HL-60/S4 (cell line): Measurements from ENCODE around the gene ENTPD5.
"Not testable (repeated sequence)": the region's sequence is repeated elsewhere in the genome, so short reads cannot be mapped to it uniquely, and the experiment has no call there.

ENCODE experiments used
- in situ Hi-C: fragments of 300-500 bp; cut with MboI; formaldehyde crosslinking; loops from 2 replicates; pipeline ENCODE4 v1.14.3; 2022; ENCODE audit warnings: low sequenced_read_pairs

Gene ENTPD5

DNA sequence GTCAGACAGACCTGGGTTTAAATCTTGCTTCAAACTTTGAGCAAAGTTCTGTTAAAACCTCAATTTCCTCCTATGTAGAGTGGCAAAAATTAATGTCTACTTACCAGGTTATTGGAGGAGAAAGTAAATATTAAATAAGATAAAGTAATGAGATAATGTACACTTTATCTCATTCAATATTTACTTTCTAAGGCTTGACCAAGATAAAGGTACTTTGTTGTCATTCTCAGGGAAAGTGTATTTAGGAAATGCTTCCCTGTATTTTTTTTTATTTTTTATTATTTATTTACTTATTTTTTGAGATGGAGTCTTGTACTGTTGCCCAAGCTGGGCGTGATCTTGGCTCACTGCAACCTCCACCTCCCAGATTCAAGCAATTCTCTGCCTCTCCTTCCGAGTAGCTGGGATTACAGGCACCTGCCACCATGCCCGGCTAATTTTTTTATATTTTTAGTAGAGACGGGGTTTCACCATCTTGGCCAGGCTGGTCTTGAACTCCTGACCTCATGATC is 73.9 kb downstream of the ENTPD5 start:
- in situ Hi-C loops: no loop called here

DNA sequence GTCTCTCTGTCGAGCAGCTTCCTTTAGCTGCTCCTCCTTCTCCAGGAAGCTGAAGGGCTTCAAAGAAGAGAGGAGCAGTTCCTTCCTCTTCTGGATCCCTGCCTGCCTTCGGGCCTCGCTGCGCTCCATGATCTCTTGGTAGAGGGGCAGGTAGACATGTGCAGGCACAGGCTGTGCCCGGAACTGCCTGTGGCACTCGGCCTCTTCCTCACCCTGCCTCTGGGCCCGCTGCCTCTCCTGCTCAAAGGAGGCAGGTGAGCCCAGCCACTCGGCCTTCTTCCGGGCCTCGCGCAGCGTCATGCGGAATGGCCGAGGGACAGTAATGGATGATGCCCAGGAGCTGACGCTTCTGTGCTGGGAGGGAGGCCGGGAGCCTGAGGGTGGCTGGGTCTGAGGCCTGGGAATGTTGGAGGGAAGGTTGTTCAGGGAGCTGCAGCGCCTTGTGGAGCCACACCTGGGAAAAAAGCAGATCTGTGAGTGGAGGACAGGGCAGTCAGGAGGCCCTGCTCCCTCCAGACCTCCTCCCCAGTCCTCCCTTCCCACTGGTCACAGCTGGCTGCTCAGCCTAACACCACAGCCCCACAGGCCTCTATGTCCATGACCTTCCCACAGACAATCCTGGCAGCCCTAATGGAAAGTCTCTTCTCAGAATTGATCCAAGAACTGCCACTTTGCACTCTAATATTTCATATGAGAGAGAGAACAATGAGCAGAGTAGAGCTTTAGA is 74.5 kb downstream of the ENTPD5 start:
- in situ Hi-C loops: no loop called here

DNA sequence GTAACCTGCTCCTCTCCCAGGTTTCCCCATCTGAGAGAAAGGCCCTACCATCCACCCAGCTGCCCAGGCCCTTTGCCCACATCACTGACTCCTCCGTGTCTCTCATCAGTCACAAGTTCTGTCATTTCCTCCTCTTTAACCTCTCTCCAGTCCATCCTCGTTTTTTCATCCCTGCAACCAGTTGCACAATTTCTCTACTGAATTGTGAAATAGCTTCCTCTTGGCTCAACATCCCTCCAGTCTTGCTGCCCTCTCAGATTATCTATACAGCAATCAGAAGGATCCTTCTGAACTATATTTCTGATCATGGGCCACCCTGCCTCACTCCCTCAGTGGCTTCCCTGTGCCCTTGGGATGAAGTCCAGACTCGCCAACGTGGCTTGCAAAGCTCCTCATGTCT is 76.0 kb downstream of the ENTPD5 start:
- in situ Hi-C loops: no loop called here

DNA sequence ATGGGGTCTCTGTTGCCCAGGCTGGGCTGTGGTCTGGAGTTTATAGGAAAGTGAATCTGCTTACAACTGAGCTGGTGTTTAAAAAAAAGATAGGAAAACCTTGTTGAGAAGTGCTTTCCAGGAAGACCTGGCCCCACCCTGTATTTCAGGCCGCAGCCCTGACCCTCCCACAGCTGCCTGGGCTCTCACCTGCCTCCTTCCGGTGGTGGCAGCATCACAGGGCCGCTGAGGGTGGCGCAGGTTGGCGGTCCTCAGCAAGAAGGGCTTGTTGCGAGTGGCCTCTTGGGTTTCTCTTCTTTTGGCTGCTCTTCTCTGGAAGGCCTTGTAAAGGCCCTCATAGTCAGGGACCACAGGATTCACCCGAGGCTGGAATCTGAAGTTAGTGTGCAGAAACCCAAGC is 76.9 kb downstream of the ENTPD5 start:
- in situ Hi-C loops: no loop called here

DNA sequence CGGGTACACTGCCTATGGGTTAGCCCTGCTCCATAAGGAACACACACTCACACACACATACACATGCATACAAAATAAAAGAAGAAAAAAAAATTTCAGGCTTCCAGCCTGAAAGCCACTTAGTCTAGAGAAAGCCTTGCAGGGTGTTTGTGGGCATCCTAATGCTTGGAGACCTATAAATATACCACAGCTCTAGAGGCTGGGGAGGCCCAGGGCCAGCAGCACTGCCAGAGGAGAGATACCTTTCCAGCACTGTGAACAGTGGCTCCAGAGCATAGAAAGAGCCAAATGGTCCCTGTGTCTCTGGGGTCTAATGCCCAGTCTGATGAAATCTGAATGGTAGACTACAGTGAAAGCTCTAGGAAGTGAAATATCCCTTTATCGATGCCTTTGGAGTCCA is 82.1 kb downstream of the ENTPD5 start:
- in situ Hi-C loops: no loop called here

DNA sequence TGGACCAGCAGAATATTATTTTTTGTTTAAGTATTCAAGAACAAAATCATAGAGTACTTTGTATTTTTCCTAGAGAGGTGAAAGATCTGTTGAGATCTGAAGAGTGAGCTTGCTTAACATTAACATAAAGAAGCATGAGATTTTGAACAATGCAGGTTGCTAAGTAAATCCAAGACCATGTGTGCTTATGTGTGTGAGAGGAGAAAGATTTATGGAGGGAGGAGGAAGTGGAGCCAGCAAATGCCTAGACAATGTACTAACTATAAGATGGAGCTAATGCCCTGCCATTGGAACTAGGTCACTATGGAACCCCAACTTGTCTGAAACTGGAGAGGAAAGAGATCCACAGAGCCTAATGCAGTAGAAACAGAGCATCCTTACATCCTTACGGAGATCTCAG is 82.5 kb downstream of the ENTPD5 start:
- in situ Hi-C loops: no loop called here

DNA sequence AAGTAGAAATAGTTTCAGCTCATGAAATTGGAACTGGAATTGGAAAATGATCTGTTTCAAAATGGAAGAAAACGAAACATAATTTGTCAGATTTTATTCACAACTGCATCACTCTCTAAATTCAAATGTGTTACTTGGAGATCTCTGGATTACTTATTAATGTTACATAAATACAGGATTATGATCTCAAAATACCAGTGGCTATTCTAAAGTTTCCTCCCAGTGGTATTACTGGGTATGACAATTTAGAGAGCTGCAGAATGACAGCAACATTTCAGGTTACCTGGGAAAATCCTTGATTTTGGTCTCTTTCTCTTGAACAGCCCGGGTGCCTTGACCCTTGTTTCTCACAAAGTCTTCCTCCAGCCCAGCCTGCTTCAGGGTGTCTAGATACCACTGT is 83.4 kb downstream of the ENTPD5 start:
- in situ Hi-C loops: no loop called here

DNA sequence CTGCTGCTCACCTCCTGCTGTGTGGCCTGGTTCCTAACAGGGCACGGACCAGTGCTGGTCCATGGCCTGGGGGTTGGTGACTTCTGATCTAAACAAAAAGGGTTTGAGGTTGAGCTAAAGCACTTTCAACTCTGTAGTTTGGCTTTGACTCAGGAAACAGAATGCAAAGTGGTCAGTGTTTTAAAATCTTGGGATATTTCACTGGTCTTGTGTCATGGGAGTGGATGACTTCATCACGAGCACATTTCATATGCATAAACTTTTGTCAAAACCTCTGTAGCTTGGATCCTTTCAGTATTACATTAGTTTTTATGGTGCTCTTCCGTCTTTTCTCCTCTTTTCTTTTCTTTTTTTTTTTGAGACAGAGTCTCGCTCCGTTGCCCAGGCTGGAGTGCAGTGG is 94.8 kb downstream of the ENTPD5 start:
- in situ Hi-C loops: no loop called here

DNA sequence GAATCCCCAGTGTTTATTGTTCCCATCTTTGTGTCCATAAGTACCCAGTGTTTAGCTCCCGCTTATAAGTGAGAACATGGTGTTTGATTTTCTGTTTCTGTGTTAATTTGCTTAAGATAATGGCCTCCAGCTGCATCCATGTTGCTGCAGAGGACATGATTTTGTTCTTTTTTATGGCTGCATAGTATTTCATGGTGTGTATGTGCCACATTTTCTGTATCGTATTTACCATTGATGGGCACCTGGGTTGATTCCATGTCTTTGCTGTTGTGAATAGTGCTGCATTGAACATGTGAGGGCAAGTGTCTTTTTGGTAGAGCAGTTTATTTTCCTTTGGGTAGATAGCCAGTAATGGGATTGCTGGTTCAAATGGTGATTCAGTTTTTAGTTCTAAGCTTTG is 99.6 kb downstream of the ENTPD5 start:
- in situ Hi-C loops: not testable (repeated sequence)

DNA sequence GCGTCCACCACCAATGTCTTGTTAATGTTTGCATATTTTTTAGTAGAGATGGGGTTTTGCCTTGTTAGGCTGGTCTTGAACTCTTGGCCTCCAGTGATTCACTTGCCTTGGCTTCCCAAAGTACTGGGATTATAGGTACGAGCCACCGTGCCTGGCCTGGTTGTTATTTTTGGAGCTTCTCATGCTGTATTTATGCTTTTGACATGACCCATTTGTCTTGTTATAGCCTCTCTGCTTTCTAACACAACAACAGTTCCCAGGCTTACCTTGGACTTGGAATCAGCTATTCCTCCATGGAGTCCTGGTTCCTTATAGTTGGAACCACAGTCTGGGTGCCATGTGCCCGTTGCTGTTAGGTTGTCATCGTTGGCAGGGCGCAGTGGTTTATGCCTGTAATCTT is 102.8 kb downstream of the ENTPD5 start:
- in situ Hi-C loops: no loop called here

DNA sequence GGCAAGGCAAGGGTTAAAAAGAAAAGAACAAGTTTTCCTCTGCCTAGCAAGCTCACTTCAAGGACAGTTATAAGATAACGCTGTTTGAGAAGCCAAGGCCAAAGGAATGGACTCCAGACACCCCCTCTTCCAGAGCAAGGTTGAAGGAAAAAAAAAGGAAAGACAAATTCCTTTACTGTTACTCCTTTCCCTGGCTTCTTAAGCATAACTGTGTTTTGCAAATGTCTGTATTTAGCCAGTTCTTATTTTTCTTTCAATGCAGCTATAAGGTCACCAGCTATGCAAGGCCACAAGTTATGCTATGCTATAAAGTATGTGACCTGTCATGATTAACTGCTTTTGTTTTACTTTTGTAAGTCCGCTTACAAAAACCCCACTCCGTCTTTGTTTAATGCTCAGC is 105.8 kb downstream of the ENTPD5 start:
- in situ Hi-C loops: no loop called here

DNA sequence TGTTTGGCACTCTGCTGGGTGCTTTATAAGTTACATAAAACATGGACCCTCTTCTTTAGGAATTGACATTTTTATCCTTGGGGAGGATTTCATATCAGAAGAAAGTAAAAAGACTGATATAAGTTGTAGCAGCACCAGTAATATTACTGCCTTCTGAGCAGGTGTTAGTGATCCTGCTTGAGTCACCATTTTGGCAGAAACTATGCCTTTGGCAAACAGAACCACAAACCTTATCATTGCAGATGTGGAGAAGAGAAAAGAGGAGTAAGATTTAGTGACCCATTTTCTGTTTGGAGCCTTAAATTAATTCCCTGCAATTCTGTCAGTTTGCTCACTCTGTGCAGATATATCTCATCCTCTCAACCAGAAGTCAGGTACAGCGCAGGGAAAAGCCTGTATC is 109.4 kb downstream of the ENTPD5 start:
- in situ Hi-C loops: no loop called here
